Endothelial cell of umbilical vein (primary cell): Measurements from ENCODE around the gene HACD3. TPM values are rescaled to one million over a fixed set of nuclear protein-coding genes. Genes with fewer than 3 reads are reported as not detected.

ENCODE experiments used
- Bru-seq: library from RNA; stranded (reverse); fragments of 400-500 nt; gene quantifications from one replicate; lab custom pipeline; 2021; lab: Mats Ljungman, UMichigan
- BruChase-seq, 2 experiments: library from RNA; stranded (reverse); fragments of 400-500 nt; gene quantifications; one replicate each; lab custom pipeline; 2021; lab: Mats Ljungman, UMichigan
- BruUV-seq: library from RNA; stranded (reverse); fragments of 400-500 nt; replicated peaks from 2 replicates; lab custom pipeline; 2021; lab: Mats Ljungman, UMichigan
- CTCF ChIA-PET: fragments of 300-600, 350-600 bp; sonication (Branson Sonifier 250); formaldehyde crosslinking; loops from one replicate; lab custom pipeline; 2021; ENCODE audit warnings: antibody characterized with exemption, inconsistent platforms; lab: Charles Lee
- POLR2A ChIA-PET: fragments of 300-600, 350-600 bp; sonication (Branson Sonifier 250); formaldehyde crosslinking; loops from one replicate; lab custom pipeline; 2021; ENCODE audit warnings: antibody characterized with exemption, inconsistent platforms; lab: Charles Lee
- DNase-seq: peaks from one replicate; pipeline ENCODE4 v3.0.0-alpha.2; 2011; ENCODE audit warnings: low read depth, low spot score
- FAIRE-seq: peaks from 2 replicates; lab custom pipeline; 2011; peaks lifted over from hg19 to GRCh38; lab: Jason Lieb, UNC
- H2AFZ ChIP-seq: 2 replicates; pipeline ENCODE4 v1.6.0; 2012; ENCODE audit warnings: low read depth, low read length, control low read depth, inconsistent platforms
- H3K27ac ChIP-seq: 2 replicates; pipeline ENCODE4 v1.5.1; 2011; ENCODE audit warnings: low read depth, mild to moderate bottlenecking, control low read depth, low read length, moderate library complexity; ENCODE audit not compliant: insufficient read depth
- H3K27me3 ChIP-seq, 2 experiments: 2 replicates each; pipeline versions ENCODE4 v1.6.0 to v1.6.1; 2011; ENCODE audit warnings: low read length in 2 of 2, mixed read lengths in 1 of 2; ENCODE audit not compliant: control insufficient read depth in 2 of 2, insufficient read depth in 2 of 2
- H3K36me3 ChIP-seq, 2 experiments: 2 replicates in 1 of 2; 3 replicates in 1 of 2; pipeline ENCODE4 v1.5.1; 2011; ENCODE audit warnings: low read length in 2 of 2, mild to moderate bottlenecking in 1 of 2, moderate library complexity in 1 of 2; ENCODE audit not compliant: control insufficient read depth in 2 of 2, insufficient read depth in 2 of 2; ENCODE audit errors: extremely low read depth in 1 of 2
- H3K4me1 ChIP-seq: 3 replicates; pipeline ENCODE4 v1.5.1; 2011; ENCODE audit warnings: mild to moderate bottlenecking, low read length; ENCODE audit not compliant: control insufficient read depth, insufficient read depth; ENCODE audit errors: extremely low read depth
- H3K4me2 ChIP-seq: 2 replicates; pipeline ENCODE4 v1.6.1; 2011; ENCODE audit warnings: low read length, control low read depth, mixed read lengths; ENCODE audit not compliant: insufficient read depth
- H3K4me3 ChIP-seq, 3 experiments: fragments of 200-600 bp in 1 of 3; sonication (generic), shearing (Covaris generic) in 1 of 3; replicated peaks in 1 of 3; 2 replicates each; pipeline ENCODE4 v1.5.1; 2011 to 2016; ENCODE audit warnings: control low read depth in 3 of 3, low read length in 3 of 3, mild to moderate bottlenecking in 2 of 3, inconsistent platforms in 1 of 3, low read depth in 1 of 3, moderate library complexity in 1 of 3; ENCODE audit not compliant: insufficient read depth in 1 of 3
- H3K79me2 ChIP-seq: 2 replicates; pipeline ENCODE4 v1.6.0; 2012; ENCODE audit warnings: low read length, inconsistent platforms; ENCODE audit not compliant: control insufficient read depth, insufficient read depth
- H3K9ac ChIP-seq: replicated peaks from 2 replicates; pipeline ENCODE3; 2011; ENCODE audit warnings: low read length, control low read depth; ENCODE audit not compliant: insufficient read depth; ENCODE audit errors: extremely low read depth
- H3K9me1 ChIP-seq: replicated peaks from 3 replicates; pipeline ENCODE4 v1.6.0; 2011; ENCODE audit warnings: mild to moderate bottlenecking, low read length; ENCODE audit not compliant: control insufficient read depth, insufficient read depth; ENCODE audit errors: extremely low read depth
- H3K9me3 ChIP-seq: replicated peaks from 2 replicates; pipeline ENCODE4 v1.5.1; 2012; ENCODE audit warnings: low read length, inconsistent platforms; ENCODE audit not compliant: control insufficient read depth, insufficient read depth
- H4K20me1 ChIP-seq: replicated peaks from 2 replicates; pipeline ENCODE3; 2011; ENCODE audit warnings: mild to moderate bottlenecking, low read length; ENCODE audit not compliant: control insufficient read depth, insufficient read depth; ENCODE audit errors: extremely low read depth
- GATA2 ChIP-seq: IDR thresholded peaks from 2 replicates; pipeline ENCODE4 v1.7.0; 2011; ENCODE audit warnings: low read depth, mild to moderate bottlenecking, moderate library complexity, mixed read lengths, low read length; ENCODE audit not compliant: insufficient read length, insufficient read depth
- POLR2A ChIP-seq: IDR thresholded peaks from 2 replicates; pipeline ENCODE4 v1.6.1; 2012; ENCODE audit warnings: low read depth, mild to moderate bottlenecking, control low read depth, low read length
- POLR2AphosphoS5 ChIP-seq: IDR thresholded peaks from 2 replicates; pipeline ENCODE4 v1.6.1; 2012; ENCODE audit warnings: low read depth, mild to moderate bottlenecking, control low read depth, low read length, moderate library complexity; ENCODE audit not compliant: insufficient read depth
- dilution Hi-C: fragments of 300-500 bp; cut with MboI; formaldehyde crosslinking; loops from one replicate; pipeline ENCODE4 v1.15.0; 2019; ENCODE audit warnings: low sequenced_read_pairs; ENCODE audit not compliant: extremely low pct_ligation_motif_present
- intact Hi-C: fragments of 100-400 bp; cut with micrococcal nuclease; formaldehyde crosslinking; loops from one replicate; pipeline ENCODE4 v1.10.0; 2022
- long read RNA-seq: library from polyadenylated mRNA; stranded (forward); transcript quantifications from one replicate; pipeline ENCODE4 v2.0.0, GENCODE V29; 2021
- polyA minus RNA-seq, 3 experiments: library from RNA; depleted of rRNA, polyadenylated mRNA; stranded (reverse); fragments of >200 nt; gene quantifications; 1 replicate in 1 of 3; 2 replicates in 2 of 3; pipeline ENCODE4 v1.2.3, GENCODE V29; 2011
- polyA plus RNA-seq, 4 experiments: library from polyadenylated mRNA; depleted of rRNA in 3 of 4; stranded (reverse) in 3 of 4; unstranded in 1 of 4; fragments of >200 nt; gene quantifications; 2 replicates each; pipeline versions ENCODE4 v1.2.1 to v1.2.3, GENCODE V29; 2011 to 2012; ENCODE audit warnings: missing spikeins in 1 of 4
- total RNA-seq: library from RNA; stranded (reverse); gene quantifications from 2 replicates; pipeline ENCODE4 v1.2.3, GENCODE V29; 2021

Gene HACD3, protein sequence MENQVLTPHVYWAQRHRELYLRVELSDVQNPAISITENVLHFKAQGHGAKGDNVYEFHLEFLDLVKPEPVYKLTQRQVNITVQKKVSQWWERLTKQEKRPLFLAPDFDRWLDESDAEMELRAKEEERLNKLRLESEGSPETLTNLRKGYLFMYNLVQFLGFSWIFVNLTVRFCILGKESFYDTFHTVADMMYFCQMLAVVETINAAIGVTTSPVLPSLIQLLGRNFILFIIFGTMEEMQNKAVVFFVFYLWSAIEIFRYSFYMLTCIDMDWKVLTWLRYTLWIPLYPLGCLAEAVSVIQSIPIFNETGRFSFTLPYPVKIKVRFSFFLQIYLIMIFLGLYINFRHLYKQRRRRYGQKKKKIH
- total RNA-seq, result 61.1 and 61.9 TPM in 2 replicates
- polyA plus RNA-seq, result 37.9 and 47.4 TPM in 2 replicates
- polyA plus RNA-seq (2011; cell fraction: cytosol; rRNA removed), result 59.8 and 64.5 TPM in 2 replicates
- 25.3 and 34.3 TPM in 2 replicates for polyA plus RNA-seq (2011; cell fraction: nucleus; rRNA removed)
- 69.2 and 85.2 TPM in 2 replicates for polyA plus RNA-seq (2012)
- polyA minus RNA-seq, result 64.6 and 66.1 TPM in 2 replicates
- 58.1 TPM for polyA minus RNA-seq (2011; cell fraction: cytosol; rRNA and poly(A)+ RNA removed)
- polyA minus RNA-seq (2011; cell fraction: nucleus; rRNA and poly(A)+ RNA removed), result 27.6 and 38.2 TPM in 2 replicates
- Bru-seq, nascent RNA, result percentile 80 among the genes with signal in this experiment
- percentile 92 among the genes with signal in this experiment for BruChase-seq, experiment 1, labeled RNA remaining after a 6-hour chase
- BruChase-seq, experiment 2, labeled RNA remaining after a 2-hour chase, result percentile 83 among the genes with signal in this experiment
- long read RNA-seq, transcript HACD3-201 (11 exons, 3,228 nt), result major isoform, 278 of 314 reads
- long read RNA-seq, partial matches to known transcripts, result 14 of 314 reads
- long read RNA-seq, other reads (novel, unspliced or antisense), result 19 of 314 reads

DNA sequence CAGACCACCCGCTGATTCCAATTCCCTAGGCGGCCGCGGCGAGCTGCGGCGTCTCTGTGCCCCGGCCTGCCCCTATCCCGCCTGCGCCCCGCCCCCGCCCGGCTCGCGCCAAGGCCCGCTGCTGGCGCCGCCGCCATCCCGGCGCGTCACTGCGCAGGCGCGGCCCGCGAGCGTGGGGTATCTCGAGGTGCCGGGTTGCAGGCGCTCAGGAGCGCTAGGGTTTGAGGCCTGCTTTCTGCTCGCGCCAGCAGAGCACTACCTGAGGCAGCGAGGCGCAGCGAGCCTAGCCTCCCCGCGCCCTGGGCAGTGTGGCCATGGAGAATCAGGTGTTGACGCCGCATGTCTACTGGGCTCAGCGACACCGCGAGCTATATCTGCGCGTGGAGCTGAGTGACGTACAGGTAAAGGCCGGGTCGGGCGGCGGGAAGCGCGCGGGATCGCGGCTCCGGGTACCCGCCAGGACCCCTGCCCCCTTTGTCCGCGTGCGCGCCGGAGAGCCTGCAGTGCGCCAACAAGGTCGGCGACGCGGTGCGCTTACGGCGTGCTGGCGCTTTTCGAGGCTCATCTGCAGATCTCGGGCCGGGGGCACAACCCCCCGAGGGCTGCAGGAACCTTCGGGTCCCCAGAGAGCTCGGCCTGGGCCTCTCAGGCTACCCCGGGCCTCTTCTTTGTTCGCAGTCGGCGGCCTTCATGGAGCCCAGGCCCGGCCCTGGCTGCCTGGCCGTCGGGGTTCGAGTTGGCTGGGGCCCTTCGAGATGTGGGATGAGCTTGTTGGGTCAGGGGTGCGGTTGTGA, at the start of gene HACD3:
Gene HACD3, plus strand, starts transcription at position 146 of the 794 bp plus-strand sequence. Its CDS starts 169 bp downstream, at position 315.
- peak within 1 kb of the TSS; percentile 20 for H3K27ac ChIP-seq
- peaks cover 50% of the 10 kb centered on the region for H3K79me2 ChIP-seq
- H3K4me1 ChIP-seq, result peaks cover 16% of the 10 kb centered on the region
- H3K9ac ChIP-seq, result peak within 1 kb of the TSS; percentile 59
- no peaks in the 10 kb centered on the region for H3K36me3 ChIP-seq
- dilution Hi-C loops (no loop called here), intact Hi-C loops (loop anchor here (1.0 kb wide), 1 partner anchor 13 kb away; the partner anchor contains the start of gene DPP8)
- ChIA-PET POLR2A (no interaction called here), CTCF (interaction anchor here (0.8 to 1.3 kb wide), 4 partner anchors 14 to 58 kb away, joined by 3 to 4 read pairs (median 3); no protein-coding TSS in a partner anchor)
- FAIRE-seq (peak; percentile 81), DNase-seq (peak; percentile 84)
- no peaks in the 10 kb centered on the region for H3K27me3 ChIP-seq
- no TSS peak for BruUV-seq
- H2AFZ ChIP-seq, result peak within 1 kb of the TSS; percentile 99
- no peaks in the 10 kb centered on the region for H3K9me3 ChIP-seq
- peak within 1 kb of the TSS; percentile 78 for H3K4me2 ChIP-seq
- no peaks in the 10 kb centered on the region for H4K20me1 ChIP-seq
- H3K9me1 ChIP-seq, result no peaks in the 10 kb centered on the region
- TF ChIP-seq POLR2A, result peak; percentile 73
- TF ChIP-seq GATA2, result no peak
- TF ChIP-seq POLR2AphosphoS5, result peak; percentile 58
- H3K4me3 ChIP-seq, result peak within 1 kb of the TSS; percentile 54 to 83 (median 80)
